ENCODE measurements around the gene SMC4.

DNA sequence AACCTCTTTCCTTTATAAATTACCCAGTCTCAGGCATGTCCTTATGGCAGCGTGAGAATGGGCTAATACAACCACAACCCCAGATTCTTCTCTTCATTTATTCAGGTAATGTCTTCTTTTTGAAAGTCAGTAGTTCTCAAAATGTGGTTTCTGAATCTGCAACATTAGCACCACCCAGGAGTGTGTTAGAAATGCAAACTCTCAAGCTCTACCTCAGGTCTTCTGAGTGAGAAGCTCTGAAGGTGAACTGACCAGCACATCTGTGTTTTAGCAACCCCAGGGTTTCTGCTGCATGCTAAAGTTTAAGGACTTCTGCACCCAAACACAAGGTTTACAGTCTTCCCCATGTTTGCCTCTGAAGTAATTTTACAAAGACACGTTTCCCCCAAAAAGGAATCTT is 72.4 kb downstream of the SMC4 start:
- TF ChIP-seq, protein P1, sequence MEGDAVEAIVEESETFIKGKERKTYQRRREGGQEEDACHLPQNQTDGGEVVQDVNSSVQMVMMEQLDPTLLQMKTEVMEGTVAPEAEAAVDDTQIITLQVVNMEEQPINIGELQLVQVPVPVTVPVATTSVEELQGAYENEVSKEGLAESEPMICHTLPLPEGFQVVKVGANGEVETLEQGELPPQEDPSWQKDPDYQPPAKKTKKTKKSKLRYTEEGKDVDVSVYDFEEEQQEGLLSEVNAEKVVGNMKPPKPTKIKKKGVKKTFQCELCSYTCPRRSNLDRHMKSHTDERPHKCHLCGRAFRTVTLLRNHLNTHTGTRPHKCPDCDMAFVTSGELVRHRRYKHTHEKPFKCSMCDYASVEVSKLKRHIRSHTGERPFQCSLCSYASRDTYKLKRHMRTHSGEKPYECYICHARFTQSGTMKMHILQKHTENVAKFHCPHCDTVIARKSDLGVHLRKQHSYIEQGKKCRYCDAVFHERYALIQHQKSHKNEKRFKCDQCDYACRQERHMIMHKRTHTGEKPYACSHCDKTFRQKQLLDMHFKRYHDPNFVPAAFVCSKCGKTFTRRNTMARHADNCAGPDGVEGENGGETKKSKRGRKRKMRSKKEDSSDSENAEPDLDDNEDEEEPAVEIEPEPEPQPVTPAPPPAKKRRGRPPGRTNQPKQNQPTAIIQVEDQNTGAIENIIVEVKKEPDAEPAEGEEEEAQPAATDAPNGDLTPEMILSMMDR (IDR thresholded peaks at IDR 0.05) = no peak
- TF ChIP-seq POLR2A (IDR thresholded peaks at IDR 0.05) = no peak

All from adrenal gland (tissue), 5 donors.